SK-N-SH treated with all-trans-retinoic acid at 6 μM for 48 hours (cell line): ENCODE measurements around the gene DNAH14.

Experiments
- ARNTL ChIP-seq: fragments of 450-650 bp; formaldehyde crosslinking; IDR thresholded peaks from 2 replicates; pipeline ENCODE4 v1.5.0; 2020; ENCODE audit warnings: low read depth, mild to moderate bottlenecking, moderate library complexity, borderline replicate concordance
- BACH2 ChIP-seq: fragments of 250-450 bp; sonication (Bioruptor Pico); IDR thresholded peaks from 2 replicates; pipeline ENCODE4 v1.9.0; 2021; ENCODE audit warnings: mild to moderate bottlenecking, borderline replicate concordance
- TOX ChIP-seq: fragments of 250-450 bp; sonication (Bioruptor Pico); IDR thresholded peaks from 2 replicates; pipeline ENCODE4 v1.8.0; 2021; ENCODE audit warnings: mild to moderate bottlenecking, moderate library complexity, borderline replicate concordance
- TF ChIP-seq, protein P1 (sequence below): fragments of 250-450 bp; sonication (Bioruptor Pico); IDR thresholded peaks from 2 replicates; pipeline ENCODE4 v1.8.0; 2021; ENCODE audit warnings: low read depth, mild to moderate bottlenecking, moderate library complexity, borderline replicate concordance
- TF ChIP-seq, protein P2 (sequence below): fragments of 250-450 bp; sonication (Bioruptor Pico); IDR thresholded peaks from 2 replicates; pipeline ENCODE4 v1.5.1; 2021; ENCODE audit warnings: mild to moderate bottlenecking, moderate library complexity

DNA sequence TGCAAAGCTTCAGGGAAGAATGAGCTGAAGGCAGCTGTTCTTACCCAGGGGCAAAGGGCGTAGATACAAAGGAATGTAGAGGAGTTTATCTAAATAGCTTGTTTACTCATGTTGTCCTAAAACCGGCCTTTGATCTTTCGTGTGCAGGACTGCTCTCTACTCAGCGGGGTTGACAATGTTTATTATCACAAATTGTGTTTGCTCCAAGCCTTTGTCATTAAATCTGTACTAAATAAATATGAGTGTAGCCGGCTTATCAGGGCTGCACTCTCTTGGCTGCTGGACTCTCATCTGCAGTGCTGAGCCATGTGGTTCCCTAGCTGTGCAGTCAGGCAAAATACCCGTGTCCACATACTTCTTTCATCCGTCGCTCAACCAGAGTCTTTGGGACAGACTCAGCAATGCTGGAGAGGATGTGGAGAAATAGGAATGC is 299.4 kb downstream of the DNAH14 start:
- TF ChIP-seq TOX (CRISPR knock-in tag) (no peak), ARNTL (CRISPR knock-in tag) (no peak), BACH2 (CRISPR knock-in tag) (no peak)
- TF ChIP-seq, protein P1, sequence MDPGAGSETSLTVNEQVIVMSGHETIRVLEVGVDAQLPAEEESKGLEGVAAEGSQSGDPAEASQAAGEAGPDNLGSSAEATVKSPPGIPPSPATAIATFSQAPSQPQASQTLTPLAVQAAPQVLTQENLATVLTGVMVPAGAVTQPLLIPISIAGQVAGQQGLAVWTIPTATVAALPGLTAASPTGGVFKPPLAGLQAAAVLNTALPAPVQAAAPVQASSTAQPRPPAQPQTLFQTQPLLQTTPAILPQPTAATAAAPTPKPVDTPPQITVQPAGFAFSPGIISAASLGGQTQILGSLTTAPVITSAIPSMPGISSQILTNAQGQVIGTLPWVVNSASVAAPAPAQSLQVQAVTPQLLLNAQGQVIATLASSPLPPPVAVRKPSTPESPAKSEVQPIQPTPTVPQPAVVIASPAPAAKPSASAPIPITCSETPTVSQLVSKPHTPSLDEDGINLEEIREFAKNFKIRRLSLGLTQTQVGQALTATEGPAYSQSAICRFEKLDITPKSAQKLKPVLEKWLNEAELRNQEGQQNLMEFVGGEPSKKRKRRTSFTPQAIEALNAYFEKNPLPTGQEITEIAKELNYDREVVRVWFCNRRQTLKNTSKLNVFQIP: no peak
- TF ChIP-seq, protein P2, sequence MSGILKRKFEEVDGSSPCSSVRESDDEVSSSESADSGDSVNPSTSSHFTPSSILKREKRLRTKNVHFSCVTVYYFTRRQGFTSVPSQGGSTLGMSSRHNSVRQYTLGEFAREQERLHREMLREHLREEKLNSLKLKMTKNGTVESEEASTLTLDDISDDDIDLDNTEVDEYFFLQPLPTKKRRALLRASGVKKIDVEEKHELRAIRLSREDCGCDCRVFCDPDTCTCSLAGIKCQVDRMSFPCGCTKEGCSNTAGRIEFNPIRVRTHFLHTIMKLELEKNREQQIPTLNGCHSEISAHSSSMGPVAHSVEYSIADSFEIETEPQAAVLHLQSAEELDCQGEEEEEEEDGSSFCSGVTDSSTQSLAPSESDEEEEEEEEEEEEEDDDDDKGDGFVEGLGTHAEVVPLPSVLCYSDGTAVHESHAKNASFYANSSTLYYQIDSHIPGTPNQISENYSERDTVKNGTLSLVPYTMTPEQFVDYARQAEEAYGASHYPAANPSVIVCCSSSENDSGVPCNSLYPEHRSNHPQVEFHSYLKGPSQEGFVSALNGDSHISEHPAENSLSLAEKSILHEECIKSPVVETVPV (CRISPR knock-in tag): no peak
